ENCODE measurements around the gene FTCD. TPM values are rescaled to one million over a fixed set of nuclear protein-coding genes. Genes with fewer than 3 reads are reported as not detected.

Gene FTCD
- total RNA-seq, 1 donor: 0.36 TPM

- no peaks in the 10 kb centered on the region for H3K36me3 ChIP-seq (ENCODE audit: insufficient read depth, low read length)
- no peaks in the 10 kb centered on the region for H3K9me3 ChIP-seq (ENCODE audit: low read depth, low read length)
- no peaks in the 10 kb centered on the region for H3K4me1 ChIP-seq (ENCODE audit: insufficient read depth, low read length)
- H3K27me3 ChIP-seq (ENCODE audit: insufficient read depth, low read length): peaks cover 4% of the 10 kb centered on the region
- H3K79me2 ChIP-seq (ENCODE audit: insufficient read depth, low read length): no peaks in the 10 kb centered on the region
- DNase-seq (ENCODE audit: insufficient read length, low spot score, missing footprints): peak; percentile 77
- H4K20me1 ChIP-seq (ENCODE audit: insufficient read depth, low read length): no peaks in the 10 kb centered on the region
- H3K27ac ChIP-seq (ENCODE audit: low read depth, low read length): no peak overlapping the region
- no peak for TF ChIP-seq CTCF (IDR thresholded peaks at IDR 0.05; ENCODE audit: extremely low read depth, low read depth, low read length)
- no peak overlapping the region for H2AFZ ChIP-seq (ENCODE audit: low read length)
- H3K4me3 ChIP-seq (ENCODE audit: insufficient read depth, low read length): no peak overlapping the region
- H3K4me2 ChIP-seq (ENCODE audit: insufficient read depth, low read length): no peak overlapping the region
Observed at GRCh38 chr21:46159841-46160656, 4.7 kb upstream of the FTCD start.

- no peak overlapping the region for H3K4me3 ChIP-seq (ENCODE audit: insufficient read depth, low read length)
- no peak for TF ChIP-seq CTCF (IDR thresholded peaks at IDR 0.05; ENCODE audit: extremely low read depth, low read depth, low read length)
- H3K27ac ChIP-seq (ENCODE audit: low read depth, low read length): no peak overlapping the region
- no peaks in the 10 kb centered on the region for H3K36me3 ChIP-seq (ENCODE audit: insufficient read depth, low read length)
- peak; percentile 78 for DNase-seq (ENCODE audit: insufficient read length, low spot score, missing footprints)
- no peak overlapping the region for H3K4me2 ChIP-seq (ENCODE audit: insufficient read depth, low read length)
- no peaks in the 10 kb centered on the region for H4K20me1 ChIP-seq (ENCODE audit: insufficient read depth, low read length)
- H3K27me3 ChIP-seq (ENCODE audit: insufficient read depth, low read length): peaks cover 4% of the 10 kb centered on the region
- H2AFZ ChIP-seq (ENCODE audit: low read length): no peak overlapping the region
- H3K79me2 ChIP-seq (ENCODE audit: insufficient read depth, low read length): no peaks in the 10 kb centered on the region
- no peaks in the 10 kb centered on the region for H3K9me3 ChIP-seq (ENCODE audit: low read depth, low read length)
- H3K4me1 ChIP-seq (ENCODE audit: insufficient read depth, low read length): no peaks in the 10 kb centered on the region
Observed at GRCh38 chr21:46159390-46159789, 4.0 kb upstream of the FTCD start.

- Histone ChIP-seq H4K20me1 (ENCODE audit: insufficient read depth, low read length) (no peaks in the 10 kb centered on the region), H2AFZ (ENCODE audit: low read length) (no peak overlapping the region), H3K27ac (ENCODE audit: low read depth, low read length) (no peak overlapping the region), H3K4me2 (ENCODE audit: insufficient read depth, low read length) (no peak overlapping the region), H3K4me1 (ENCODE audit: insufficient read depth, low read length) (no peaks in the 10 kb centered on the region), H3K36me3 (ENCODE audit: insufficient read depth, low read length) (no peaks in the 10 kb centered on the region), H3K79me2 (ENCODE audit: insufficient read depth, low read length) (no peaks in the 10 kb centered on the region), H3K4me3 (ENCODE audit: insufficient read depth, low read length) (no peak overlapping the region), H3K9me3 (ENCODE audit: low read depth, low read length) (no peaks in the 10 kb centered on the region), H3K27me3 (ENCODE audit: insufficient read depth, low read length) (peaks cover 4% of the 10 kb centered on the region)
- TF ChIP-seq CTCF (IDR thresholded peaks at IDR 0.05; ENCODE audit: extremely low read depth, low read depth, low read length): no peak
- peak; percentile 45 for DNase-seq (ENCODE audit: insufficient read length, low spot score, missing footprints)
Observed at GRCh38 chr21:46158666-46159300, 3.4 kb upstream of the FTCD start.

GRCh38 chr21:46157987-46158451, 2.6 kb upstream of the FTCD start:
- Histone ChIP-seq H3K9me3 (ENCODE audit: low read depth, low read length) (no peaks in the 10 kb centered on the region), H3K4me1 (ENCODE audit: insufficient read depth, low read length) (peaks cover 4% of the 10 kb centered on the region), H4K20me1 (ENCODE audit: insufficient read depth, low read length) (no peaks in the 10 kb centered on the region), H3K79me2 (ENCODE audit: insufficient read depth, low read length) (no peaks in the 10 kb centered on the region), H3K27me3 (ENCODE audit: insufficient read depth, low read length) (peaks cover 3% of the 10 kb centered on the region), H3K36me3 (ENCODE audit: insufficient read depth, low read length) (no peaks in the 10 kb centered on the region), H2AFZ (ENCODE audit: low read length) (no peak overlapping the region), H3K4me2 (ENCODE audit: insufficient read depth, low read length) (no peak overlapping the region), H3K27ac (ENCODE audit: low read depth, low read length) (no peak overlapping the region), H3K4me3 (ENCODE audit: insufficient read depth, low read length) (no peak overlapping the region)
- DNase-seq (ENCODE audit: insufficient read length, low spot score, missing footprints): peak; percentile 61
- no peak for TF ChIP-seq CTCF (IDR thresholded peaks at IDR 0.05; ENCODE audit: extremely low read depth, low read depth, low read length)
